HEK293T (cell line): Measurements from ENCODE around the gene RNF169.

ENCODE experiments used
- CTCF ChIA-PET: fragments of 350-600 bp; formaldehyde crosslinking; extraction: SDS; loops from one replicate; lab custom pipeline; 2021; ENCODE audit warnings: antibody characterized with exemption, inconsistent platforms; lab: Yijun Ruan, JAX
- POLR2A ChIA-PET: fragments of 350-600 bp; formaldehyde crosslinking; extraction: SDS; loops from one replicate; lab custom pipeline; 2020; ENCODE audit warnings: antibody characterized with exemption, inconsistent platforms; lab: Yijun Ruan, JAX
- DNase-seq: peaks from one replicate; pipeline ENCODE4 v3.0.0; 2012; ENCODE audit warnings: mixed read lengths; ENCODE audit errors: extremely low spot score
- ARNT ChIP-seq: fragments of 450-650 bp; IDR thresholded peaks from 2 replicates; pipeline ENCODE4 v1.6.1; 2017; ENCODE audit warnings: mild to moderate bottlenecking
- BHLHE40 ChIP-seq: fragments of 450-650 bp; IDR thresholded peaks from 2 replicates; pipeline ENCODE4 v1.6.1; 2016; ENCODE audit warnings: mild to moderate bottlenecking, moderate library complexity, borderline replicate concordance
- CTBP1 ChIP-seq: fragments of 450-650 bp; IDR thresholded peaks from 2 replicates; pipeline ENCODE4 v1.6.1; 2016; ENCODE audit warnings: borderline replicate concordance
- ELF4 ChIP-seq: fragments of 450-650 bp; IDR thresholded peaks from 2 replicates; pipeline ENCODE4 v1.6.1; 2017; ENCODE audit warnings: antibody characterized with exemption
- FOXA1 ChIP-seq: fragments of 450-650 bp; IDR thresholded peaks from 2 replicates; pipeline ENCODE4 v1.6.1; 2016; ENCODE audit warnings: mild to moderate bottlenecking
- FOXK2 ChIP-seq: fragments of 450-650 bp; IDR thresholded peaks from 2 replicates; pipeline ENCODE4 v1.6.1; 2016; ENCODE audit warnings: mild to moderate bottlenecking
- FOXM1 ChIP-seq: fragments of 450-650 bp; IDR thresholded peaks from 2 replicates; pipeline ENCODE4 v1.6.1; 2017; ENCODE audit warnings: mild to moderate bottlenecking, borderline replicate concordance
- HDGF ChIP-seq: fragments of 450-650 bp; IDR thresholded peaks from 2 replicates; pipeline ENCODE4 v1.6.1; 2017; ENCODE audit warnings: antibody characterized with exemption, borderline replicate concordance
- L3MBTL2 ChIP-seq: fragments of 450-650 bp; conservative IDR thresholded peaks from 2 replicates; pipeline ENCODE4 v1.6.1; 2016; ENCODE audit warnings: mild to moderate bottlenecking
- LEF1 ChIP-seq: fragments of 450-650 bp; IDR thresholded peaks from 2 replicates; pipeline ENCODE4 v1.6.1; 2017; ENCODE audit warnings: mild to moderate bottlenecking, borderline replicate concordance
- NFRKB ChIP-seq: fragments of 450-650 bp; IDR thresholded peaks from 2 replicates; pipeline ENCODE4 v1.6.1; 2016; ENCODE audit warnings: mild to moderate bottlenecking, moderate library complexity
- SP1 ChIP-seq: fragments of 450-650 bp; IDR thresholded peaks from 2 replicates; pipeline ENCODE4 v1.6.1; 2017
- SUZ12 ChIP-seq: fragments of 450-650 bp; IDR thresholded peaks from 2 replicates; pipeline ENCODE4 v1.6.1; 2016; ENCODE audit warnings: mild to moderate bottlenecking
- TARDBP ChIP-seq: fragments of 450-650 bp; IDR thresholded peaks from 2 replicates; pipeline ENCODE4 v1.6.1; 2016
- ZNF384 ChIP-seq: fragments of 450-650 bp; IDR thresholded peaks from 2 replicates; pipeline ENCODE4 v1.6.1; 2016
- TF ChIP-seq, protein P1 (sequence below): fragments of 450-650 bp; IDR thresholded peaks from 2 replicates; pipeline ENCODE4 v1.6.1; 2016

Gene RNF169

DNA sequence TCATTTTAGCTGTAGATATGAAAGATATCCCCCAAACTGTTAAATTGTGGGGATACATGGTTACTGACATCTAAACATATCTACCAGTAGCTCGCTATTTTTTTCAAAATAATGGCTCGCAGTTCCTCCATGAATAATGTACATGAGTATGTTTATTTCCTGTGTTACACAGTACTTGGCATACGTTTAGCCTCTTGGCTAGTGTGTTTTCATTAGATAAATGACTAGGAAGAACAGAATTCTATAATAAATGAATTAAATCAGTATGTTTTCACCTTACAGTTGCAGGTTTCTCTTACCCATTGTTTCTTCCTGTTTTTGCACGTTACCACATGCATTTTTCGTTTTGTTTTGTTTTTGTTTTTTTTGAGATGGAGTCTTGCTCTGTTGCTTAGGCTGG, 21.8 kb downstream of the RNF169 start:
- DNase-seq = no peak
- TF ChIP-seq LEF1 = no peak
- TF ChIP-seq SUZ12 = no peak
- no peak for TF ChIP-seq HDGF
- TF ChIP-seq, protein P1, sequence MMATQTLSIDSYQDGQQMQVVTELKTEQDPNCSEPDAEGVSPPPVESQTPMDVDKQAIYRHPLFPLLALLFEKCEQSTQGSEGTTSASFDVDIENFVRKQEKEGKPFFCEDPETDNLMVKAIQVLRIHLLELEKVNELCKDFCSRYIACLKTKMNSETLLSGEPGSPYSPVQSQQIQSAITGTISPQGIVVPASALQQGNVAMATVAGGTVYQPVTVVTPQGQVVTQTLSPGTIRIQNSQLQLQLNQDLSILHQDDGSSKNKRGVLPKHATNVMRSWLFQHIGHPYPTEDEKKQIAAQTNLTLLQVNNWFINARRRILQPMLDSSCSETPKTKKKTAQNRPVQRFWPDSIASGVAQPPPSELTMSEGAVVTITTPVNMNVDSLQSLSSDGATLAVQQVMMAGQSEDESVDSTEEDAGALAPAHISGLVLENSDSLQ = no peak
- no peak for TF ChIP-seq ARNT
- no peak for TF ChIP-seq ELF4
- no peak for TF ChIP-seq ZNF384
- TF ChIP-seq SP1 = no peak
- no peak for TF ChIP-seq BHLHE40
- no peak for TF ChIP-seq FOXM1
- no peak for TF ChIP-seq FOXA1
- ChIA-PET CTCF (no interaction called here), POLR2A (no interaction called here)

DNA sequence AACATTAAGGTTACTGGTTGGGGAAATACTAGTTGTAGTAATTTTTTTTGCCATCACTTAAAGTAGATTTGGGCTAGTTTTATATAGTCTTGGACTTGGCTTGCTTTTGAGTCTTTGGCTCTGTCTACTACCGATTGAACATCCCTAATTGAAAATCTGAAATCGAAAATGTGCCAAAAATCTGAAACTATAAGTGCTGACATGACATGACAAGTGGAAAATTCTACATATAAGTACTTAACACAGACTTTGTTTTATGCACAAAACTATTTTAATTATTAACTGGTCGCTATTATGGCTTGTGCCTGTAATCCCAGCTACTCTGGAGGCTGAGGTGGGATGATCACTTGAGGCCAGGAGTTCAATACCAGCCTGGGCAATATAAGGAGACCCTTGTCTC, 22.5 kb downstream of the RNF169 start:
- ChIA-PET POLR2A (no interaction called here), CTCF (no interaction called here)
- no peak for TF ChIP-seq L3MBTL2
- TF ChIP-seq, protein P1 = no peak
- no peak for DNase-seq

DNA sequence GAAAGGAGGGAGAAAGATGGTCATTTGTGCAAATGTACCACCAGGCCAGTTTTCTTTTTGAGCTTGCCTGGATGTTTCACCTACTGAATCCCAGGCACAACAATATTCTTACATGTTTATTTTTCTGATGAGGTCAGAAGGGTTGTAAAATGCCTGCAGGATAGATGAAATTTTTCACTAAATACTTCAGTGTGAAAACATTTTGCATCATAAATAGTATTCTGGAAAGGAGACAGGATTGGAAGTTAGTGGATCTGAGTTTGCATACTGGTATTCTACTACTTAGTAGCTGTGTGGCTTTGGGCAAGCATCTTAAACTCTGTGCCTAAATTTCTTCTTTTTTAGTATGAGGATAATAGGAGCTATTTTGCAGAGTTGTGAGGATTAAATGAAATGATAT, 24.8 kb downstream of the RNF169 start:
- ChIA-PET POLR2A (interaction anchor here (1.1 to 1.6 kb wide), 2 partner anchors 19 to 24 kb away, joined by 3 to 4 read pairs; no protein-coding TSS in a partner anchor), CTCF (interaction anchor here (0.6 to 1.1 kb wide), 2 partner anchors 34 to 71 kb away, joined by 3 read pairs; no protein-coding TSS in a partner anchor)
- no peak for DNase-seq
- TF ChIP-seq FOXK2 (no peak), CTBP1 (no peak), NFRKB (no peak), SP1 (no peak), LEF1 (no peak), FOXM1 (no peak), ZNF384 (no peak), ARNT (no peak), FOXA1 (no peak), L3MBTL2 (no peak), ELF4 (no peak), TARDBP (no peak), SUZ12 (no peak), BHLHE40 (no peak), HDGF (no peak)
- TF ChIP-seq, protein P1 = no peak

DNA sequence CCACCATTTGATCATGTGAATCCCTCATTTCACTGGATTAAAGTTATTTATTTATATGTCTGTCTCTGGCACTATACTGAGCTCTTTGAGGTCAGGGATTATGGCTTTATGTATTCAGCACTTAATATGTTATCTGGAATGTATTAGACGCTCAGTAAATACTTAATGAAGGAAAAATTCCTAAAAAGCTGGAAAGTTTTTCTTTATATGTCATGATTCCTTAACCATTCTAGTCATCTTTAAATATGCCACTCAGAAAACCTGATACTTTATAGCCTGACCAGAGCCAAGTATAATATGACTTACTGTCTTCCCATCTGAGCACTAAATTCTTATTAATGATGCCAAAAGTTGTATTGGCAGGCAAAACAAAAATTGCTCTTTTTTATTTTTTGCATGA, 27.1 kb downstream of the RNF169 start:
- ChIA-PET CTCF (no interaction called here), POLR2A (no interaction called here)
- TF ChIP-seq SUZ12 (no peak), L3MBTL2 (no peak), FOXM1 (no peak), FOXK2 (no peak), HDGF (no peak), FOXA1 (no peak)
- TF ChIP-seq, protein P1 = no peak
- DNase-seq = no peak

DNA sequence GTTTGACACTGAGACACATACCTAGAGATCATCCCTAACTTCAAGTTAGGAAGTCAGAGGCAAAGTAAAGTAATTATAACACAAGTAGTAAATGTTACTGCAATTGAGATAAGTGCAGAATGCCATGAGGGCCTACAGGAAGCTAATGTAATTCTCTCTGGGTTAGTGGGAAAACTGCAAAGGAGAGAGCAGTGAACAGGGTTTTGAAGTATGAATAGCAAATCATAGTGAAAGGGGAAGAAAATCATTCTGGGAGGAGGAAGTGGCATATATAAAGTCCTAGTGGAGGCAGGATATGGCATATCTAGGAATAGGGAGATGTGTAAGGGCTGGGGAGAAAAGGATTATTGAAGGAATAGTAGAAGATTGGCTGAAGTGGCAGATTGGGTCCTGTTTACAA, 27.9 kb downstream of the RNF169 start:
- TF ChIP-seq HDGF = no peak
- no peak for TF ChIP-seq NFRKB
- TF ChIP-seq CTBP1 = no peak
- ChIA-PET CTCF (no interaction called here), POLR2A (no interaction called here)
- no peak for DNase-seq

DNA sequence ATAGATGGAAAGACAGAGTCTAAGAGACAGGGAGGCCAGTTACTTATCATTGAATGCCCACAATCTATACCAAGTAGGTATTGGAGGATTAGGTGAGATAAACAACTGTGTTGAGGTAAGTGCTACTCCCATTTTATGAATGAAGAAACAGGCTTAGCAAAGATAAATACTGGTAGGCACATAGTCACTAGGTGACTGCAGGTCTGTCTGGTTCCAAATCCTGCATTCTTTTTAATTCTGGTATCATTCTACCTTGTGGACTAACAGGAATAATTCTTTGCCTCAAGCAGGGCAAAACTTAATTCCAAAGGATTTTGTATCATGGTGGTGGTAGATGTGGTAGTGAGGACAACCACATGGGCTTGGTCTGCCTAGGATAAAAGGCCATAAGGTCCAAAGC, 28.4 kb downstream of the RNF169 start:
- CTCF ChIA-PET = no interaction called here
- no peak for TF ChIP-seq FOXA1
- TF ChIP-seq CTBP1 = no peak
- TF ChIP-seq NFRKB = no peak
- no peak for TF ChIP-seq ARNT
- no peak for TF ChIP-seq HDGF
- no peak for TF ChIP-seq TARDBP
- no peak for TF ChIP-seq SUZ12
- no peak for TF ChIP-seq L3MBTL2
- TF ChIP-seq FOXM1 = no peak
- TF ChIP-seq BHLHE40 = no peak

DNA sequence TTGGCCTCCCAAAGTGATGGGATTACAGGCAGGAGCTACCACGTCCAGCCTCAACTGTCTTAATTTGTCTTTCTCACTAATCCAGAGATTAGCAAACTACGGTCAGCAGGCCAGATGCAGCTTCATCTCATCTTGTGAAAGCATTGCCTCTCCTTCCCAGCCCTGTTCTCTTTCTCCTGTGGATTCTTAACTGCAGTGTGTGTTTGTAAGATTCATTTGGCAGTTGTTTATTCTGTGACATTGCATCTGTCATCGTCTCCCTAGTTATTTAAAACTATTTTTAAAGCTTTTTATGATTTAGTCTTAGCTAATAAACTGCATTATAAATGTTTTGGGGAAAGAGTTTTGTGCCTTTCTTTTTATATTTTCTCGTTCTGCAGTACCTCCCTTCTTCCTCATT, 29.2 kb downstream of the RNF169 start:
- TF ChIP-seq HDGF (no peak), LEF1 (no peak), TARDBP (no peak), ELF4 (no peak)
- no peak for DNase-seq
- ChIA-PET CTCF (no interaction called here), POLR2A (no interaction called here)

More for the DNA sequence above, 28.4 kb downstream of the RNF169 start:
- POLR2A ChIA-PET = no interaction called here
- DNase-seq = no peak
